Activated T-helper 9 cell treated with anti-CD3 and anti-CD28 coated beads, Interleukin-2, amount 50 U/mL, for 16 hours (primary cell): ENCODE data around the gene MINAR1.

Experiments
- DNase-seq: peaks from one replicate; pipeline ENCODE4 v3.0.0-alpha.2; 2020; ENCODE audit warnings: low read depth

MINAR1 gene

GRCh38 chr15:79466488-79466887 is 34.4 kb downstream of the MINAR1 start:
- no peak for DNase-seq

DNA sequence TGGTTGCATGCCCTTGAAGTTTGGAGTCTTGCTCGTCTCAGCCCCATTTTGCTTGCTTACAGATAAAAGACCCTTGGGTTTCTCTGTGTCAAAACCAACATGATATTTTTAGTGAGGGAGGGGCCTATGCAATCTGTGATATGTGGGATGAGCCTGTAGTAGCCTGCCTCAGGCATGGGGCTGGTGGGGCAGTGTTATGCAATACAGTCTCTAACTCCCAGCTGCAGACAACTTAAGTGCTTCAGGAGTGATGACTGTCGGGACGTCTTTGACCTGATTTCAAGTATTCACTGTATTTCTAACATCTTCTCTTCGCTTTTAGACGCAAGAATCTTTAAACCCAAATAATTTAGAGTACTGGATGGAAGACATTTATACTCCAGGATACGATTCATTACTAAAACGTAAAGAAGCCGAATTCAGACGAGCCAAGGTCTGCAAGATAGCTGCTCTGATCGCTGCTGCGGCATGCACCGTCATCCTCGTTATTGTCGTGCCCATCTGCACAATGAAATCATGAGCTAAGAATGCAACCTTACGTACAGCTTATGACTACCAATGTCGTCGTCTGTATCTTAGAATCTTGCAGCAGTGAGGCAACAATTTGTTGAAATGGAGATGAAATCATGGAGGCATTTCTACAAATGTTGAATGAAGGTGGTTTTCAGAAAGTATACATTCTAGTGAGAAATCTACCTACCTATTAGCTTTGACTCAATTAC is 35.9 kb downstream of the MINAR1 start:
- no peak for DNase-seq

GRCh38 chr15:79472446-79472845 is 40.3 kb downstream of the MINAR1 start:
- DNase-seq: no peak

GRCh38 chr15:79474252-79474651 is 42.1 kb downstream of the MINAR1 start:
- DNase-seq: no peak

DNA sequence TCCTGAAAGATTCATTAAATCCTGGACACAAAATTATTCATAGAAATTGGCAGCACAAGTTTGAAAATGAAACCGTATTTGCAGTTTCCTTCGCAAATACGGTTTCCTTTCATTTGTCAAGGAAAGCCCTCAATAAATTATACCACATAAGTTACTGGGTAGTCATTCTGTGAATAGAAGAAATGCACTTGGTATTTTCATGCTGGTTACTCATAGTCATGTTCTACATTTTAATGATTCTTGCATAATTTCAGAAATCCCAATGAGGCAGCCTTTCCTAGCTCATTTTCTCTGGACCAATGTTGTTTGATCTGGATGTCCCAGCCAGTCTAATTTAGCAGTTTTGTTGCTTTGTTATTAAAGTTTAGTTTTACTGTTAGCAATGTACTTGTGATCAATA is 43.2 kb downstream of the MINAR1 start:
- no peak for DNase-seq

DNA sequence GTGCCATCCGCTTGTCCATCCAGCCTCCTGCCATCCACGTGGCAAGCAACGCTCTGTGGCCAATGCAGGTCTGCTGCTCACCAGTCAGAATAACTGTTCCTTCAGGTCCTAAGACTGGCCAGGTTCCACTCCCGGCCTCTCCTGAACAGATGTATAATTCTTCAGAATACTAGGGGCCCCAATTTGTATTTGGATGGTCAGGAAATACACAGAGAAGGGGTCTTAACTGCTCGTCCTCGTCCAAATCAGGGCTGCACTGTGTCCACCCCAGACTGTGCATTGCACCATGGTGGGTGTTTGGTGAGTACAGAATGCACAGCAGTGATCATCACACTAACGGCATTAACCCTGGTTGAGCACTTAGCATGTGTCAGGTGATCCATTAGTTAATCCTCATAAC is 46.0 kb downstream of the MINAR1 start:
- no peak for DNase-seq

GRCh38 chr15:79479616-79480015 is 47.5 kb downstream of the MINAR1 start:
- no peak for DNase-seq

- no peak for DNase-seq
Observed at GRCh38 chr15:79481793-79482192, 49.7 kb downstream of the MINAR1 start.
